Measurements from ENCODE around the gene PPIL1. TPM values are rescaled to one million over a fixed set of nuclear protein-coding genes. Genes with fewer than 3 reads are reported as not detected.

Gene PPIL1
- total RNA-seq, 2 donors from 2014 or later = 12.0 to 12.9 TPM

DNA sequence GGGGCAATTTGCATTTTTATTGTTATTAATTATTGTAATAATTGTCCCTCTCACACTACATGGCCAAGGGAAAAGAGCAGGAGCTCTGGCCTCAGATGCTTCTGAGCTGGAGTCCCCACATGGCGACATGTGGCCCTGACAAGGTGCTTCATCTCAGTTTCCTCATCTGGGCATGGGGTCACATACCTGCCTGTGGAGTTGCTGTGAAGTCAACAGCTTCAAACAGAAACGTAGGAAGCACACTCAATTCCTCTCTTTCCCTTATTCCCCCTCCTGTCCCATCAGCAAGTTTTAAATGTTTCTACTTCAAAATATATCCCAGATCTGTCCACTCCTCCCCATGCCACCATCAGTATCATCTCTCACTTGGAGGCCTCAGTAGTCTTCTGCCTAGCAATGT, 44.0 kb downstream of the PPIL1 start:
- Histone ChIP-seq H3K9me3 (no peaks in the 10 kb centered on the region), H3K27ac (no peak overlapping the region), H3K4me1 (ENCODE audit: control insufficient read depth in 1 of 2, low read depth in 2 of 2) (peaks cover 11 to 24% of the 10 kb centered on the region in 2 donors), H3K4me3 (no peak overlapping the region), H3K36me3 (no peaks in the 10 kb centered on the region), H3K27me3 (replicated peaks; ENCODE audit: insufficient read depth) (no peaks in the 10 kb centered on the region)
- ATAC-seq (ENCODE audit: insufficient number of reproducible peaks, low FRiP score, low read depth) = no peak
- DNase-seq (ENCODE audit: low spot score) = no peak
- TF ChIP-seq, protein P1, sequence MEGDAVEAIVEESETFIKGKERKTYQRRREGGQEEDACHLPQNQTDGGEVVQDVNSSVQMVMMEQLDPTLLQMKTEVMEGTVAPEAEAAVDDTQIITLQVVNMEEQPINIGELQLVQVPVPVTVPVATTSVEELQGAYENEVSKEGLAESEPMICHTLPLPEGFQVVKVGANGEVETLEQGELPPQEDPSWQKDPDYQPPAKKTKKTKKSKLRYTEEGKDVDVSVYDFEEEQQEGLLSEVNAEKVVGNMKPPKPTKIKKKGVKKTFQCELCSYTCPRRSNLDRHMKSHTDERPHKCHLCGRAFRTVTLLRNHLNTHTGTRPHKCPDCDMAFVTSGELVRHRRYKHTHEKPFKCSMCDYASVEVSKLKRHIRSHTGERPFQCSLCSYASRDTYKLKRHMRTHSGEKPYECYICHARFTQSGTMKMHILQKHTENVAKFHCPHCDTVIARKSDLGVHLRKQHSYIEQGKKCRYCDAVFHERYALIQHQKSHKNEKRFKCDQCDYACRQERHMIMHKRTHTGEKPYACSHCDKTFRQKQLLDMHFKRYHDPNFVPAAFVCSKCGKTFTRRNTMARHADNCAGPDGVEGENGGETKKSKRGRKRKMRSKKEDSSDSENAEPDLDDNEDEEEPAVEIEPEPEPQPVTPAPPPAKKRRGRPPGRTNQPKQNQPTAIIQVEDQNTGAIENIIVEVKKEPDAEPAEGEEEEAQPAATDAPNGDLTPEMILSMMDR (IDR thresholded peaks at IDR 0.05) = no peak

DNA sequence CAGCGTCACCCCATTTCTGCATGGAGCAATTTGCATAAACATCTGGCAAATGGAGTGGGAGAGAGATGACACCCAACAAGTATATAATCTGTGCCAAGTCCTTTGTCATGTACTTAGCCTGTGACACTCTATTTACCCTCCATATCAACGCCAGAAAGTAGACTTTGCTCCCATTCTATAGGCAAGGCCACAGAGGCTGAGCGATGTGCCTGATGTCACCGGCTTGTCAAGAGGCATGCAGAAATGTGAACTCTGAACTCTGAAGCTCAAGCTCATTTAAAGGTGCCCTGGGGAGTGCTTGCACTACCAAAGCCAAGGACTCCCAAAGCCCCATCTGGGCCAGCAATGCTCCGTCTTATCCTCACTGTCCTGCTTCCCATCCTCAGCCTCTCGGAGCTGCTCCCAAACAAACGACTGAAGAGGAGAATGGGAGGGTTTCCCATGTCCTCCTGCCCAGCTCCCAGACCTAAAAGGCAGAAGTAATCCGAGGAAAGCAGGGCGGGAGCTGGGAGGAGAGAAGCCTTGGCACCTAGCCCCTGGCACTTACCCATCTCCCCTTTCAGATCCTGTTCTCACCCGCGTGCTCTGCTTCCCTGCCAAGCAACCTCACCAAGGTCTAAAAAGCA, 44.6 kb downstream of the PPIL1 start:
- H3K27me3 ChIP-seq (replicated peaks; ENCODE audit: insufficient read depth) = no peaks in the 10 kb centered on the region
- H3K9me3 ChIP-seq = no peaks in the 10 kb centered on the region
- TF ChIP-seq, protein P1 (IDR thresholded peaks at IDR 0.05) = no peak
- peak overlapping the region; percentile 38 for H3K4me3 ChIP-seq
- ATAC-seq (ENCODE audit: insufficient number of reproducible peaks, low FRiP score, low read depth) = no peak
- no peaks in the 10 kb centered on the region for H3K36me3 ChIP-seq
- no peak overlapping the region for H3K27ac ChIP-seq
- no peak for DNase-seq (ENCODE audit: low spot score)
- peaks cover 11 to 24% of the 10 kb centered on the region in 2 donors for H3K4me1 ChIP-seq (ENCODE audit: control insufficient read depth in 1 of 2, low read depth in 2 of 2)

DNA sequence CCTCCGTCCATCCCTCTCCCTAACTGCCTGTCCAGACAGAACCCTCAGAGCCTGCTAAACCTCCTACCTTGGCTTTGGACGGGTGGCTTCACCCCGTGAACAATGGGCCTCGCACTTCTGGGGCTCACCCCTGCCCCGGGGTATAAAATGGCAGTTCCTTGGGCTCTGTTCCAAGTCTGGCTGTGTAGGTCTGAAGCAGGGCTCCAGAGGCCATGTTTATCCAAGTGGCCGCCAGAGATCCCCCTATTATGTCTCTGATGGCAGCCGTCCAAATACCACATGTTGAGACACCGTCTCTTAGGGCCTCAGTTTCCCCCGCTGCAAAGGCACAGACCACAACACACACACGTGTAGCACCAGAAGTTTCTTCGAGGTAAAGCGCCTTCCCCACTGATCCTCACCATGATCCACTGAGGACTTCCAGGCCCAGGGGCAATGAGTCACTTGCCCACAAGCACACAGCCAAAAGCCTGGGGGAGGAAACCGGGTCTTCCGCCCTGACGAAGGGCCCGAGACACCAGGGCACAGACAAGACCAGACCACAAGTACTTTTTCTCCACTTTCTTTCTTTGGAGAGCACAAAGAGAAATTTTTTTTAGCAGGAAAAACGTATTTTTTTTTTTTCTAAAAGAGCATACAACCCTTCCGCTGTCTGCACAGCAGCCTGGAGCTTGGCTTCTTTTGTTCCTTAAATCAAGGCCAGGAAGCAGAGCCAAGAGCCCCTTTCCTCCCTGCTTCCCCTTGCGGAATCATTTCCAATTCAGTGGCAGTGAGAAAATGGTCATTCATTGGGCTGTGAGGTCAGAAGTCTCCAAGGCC, 47.1 kb downstream of the PPIL1 start:
- H3K27ac ChIP-seq = peak overlapping the region in 1 of 2 donors; percentile 42

DNA sequence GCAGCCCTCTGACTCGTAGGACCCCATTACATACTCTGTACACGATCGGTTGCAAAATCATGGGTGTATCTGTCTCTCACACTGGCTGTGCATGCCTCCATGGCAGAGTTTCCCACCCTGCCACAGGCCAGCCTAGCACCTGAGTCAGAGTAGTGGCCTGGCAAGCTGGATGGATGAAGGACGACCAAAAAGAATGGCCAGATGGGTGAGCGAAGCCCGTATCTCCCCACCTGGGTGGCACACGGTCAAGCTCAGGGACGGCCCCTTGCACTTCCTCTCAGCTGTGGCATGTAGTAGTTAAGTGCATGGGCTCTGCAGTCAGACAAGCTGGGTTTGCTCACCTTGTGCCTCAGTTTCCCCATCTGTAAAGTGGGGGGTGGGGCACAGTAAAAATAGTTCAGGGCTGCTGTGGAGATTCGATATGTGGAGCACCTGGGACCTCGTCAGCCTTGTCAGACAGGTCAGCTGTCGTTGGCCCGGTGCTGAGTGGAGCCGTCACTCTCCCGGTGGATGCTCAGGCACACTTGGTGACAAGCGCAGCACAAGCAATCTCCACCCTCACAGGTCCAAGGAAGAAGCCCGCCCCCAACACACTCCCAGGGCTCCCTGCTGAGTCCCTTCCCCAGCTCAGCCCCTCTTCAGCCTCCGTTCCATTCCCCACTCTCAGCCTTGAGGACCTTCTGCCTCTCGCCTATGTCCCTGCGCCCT, 47.9 kb downstream of the PPIL1 start:
- no peak for DNase-seq (ENCODE audit: low spot score)
- ATAC-seq (ENCODE audit: insufficient number of reproducible peaks, low FRiP score, low read depth) = no peak
- no peaks in the 10 kb centered on the region for H3K36me3 ChIP-seq
- no peak overlapping the region for H3K4me3 ChIP-seq
- H3K27ac ChIP-seq = no peak overlapping the region
- H3K4me1 ChIP-seq (ENCODE audit: control insufficient read depth in 1 of 2, low read depth in 2 of 2) = peaks cover 11 to 24% of the 10 kb centered on the region in 2 donors
- TF ChIP-seq, protein P1 (IDR thresholded peaks at IDR 0.05) = no peak
- no peaks in the 10 kb centered on the region for H3K27me3 ChIP-seq (replicated peaks; ENCODE audit: insufficient read depth)
- H3K9me3 ChIP-seq = no peaks in the 10 kb centered on the region

More for the DNA sequence above, 47.1 kb downstream of the PPIL1 start:
- H3K36me3 ChIP-seq = no peaks in the 10 kb centered on the region
- ATAC-seq (ENCODE audit: insufficient number of reproducible peaks, low FRiP score, low read depth) (no peak), DNase-seq (ENCODE audit: low spot score) (no peak)
- H3K9me3 ChIP-seq = no peaks in the 10 kb centered on the region
- TF ChIP-seq, protein P1 (IDR thresholded peaks at IDR 0.05) = no peak
- no peak overlapping the region for H3K4me3 ChIP-seq
- peaks cover 11 to 24% of the 10 kb centered on the region in 2 donors for H3K4me1 ChIP-seq (ENCODE audit: control insufficient read depth in 1 of 2, low read depth in 2 of 2)
- H3K27me3 ChIP-seq (replicated peaks; ENCODE audit: insufficient read depth) = no peaks in the 10 kb centered on the region

DNA sequence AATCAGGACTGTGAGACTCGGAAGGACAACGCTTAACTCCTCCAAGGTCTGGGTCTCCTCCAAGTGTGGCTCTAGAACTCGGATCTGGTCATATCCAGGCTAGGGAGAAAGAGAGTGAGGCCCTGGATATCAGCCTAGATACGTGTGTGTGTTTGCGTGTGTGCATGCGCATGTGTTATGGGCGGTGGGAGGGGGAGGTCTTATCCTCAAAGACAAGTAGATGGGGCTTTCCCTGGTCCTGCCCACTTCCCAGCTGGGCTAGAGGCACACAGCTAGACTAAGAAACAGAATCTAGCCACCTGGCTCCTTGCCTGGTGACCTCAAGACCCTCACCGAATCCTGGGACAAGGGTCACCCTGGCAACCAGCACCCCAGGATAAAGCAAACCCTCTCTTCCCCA, 48.6 kb downstream of the PPIL1 start:
- no peak overlapping the region for H3K27ac ChIP-seq

More for the DNA sequence above, 48.6 kb downstream of the PPIL1 start:
- no peak overlapping the region for H3K4me3 ChIP-seq
- no peaks in the 10 kb centered on the region for H3K36me3 ChIP-seq
- TF ChIP-seq, protein P1 (IDR thresholded peaks at IDR 0.05) = no peak
- no peak for ATAC-seq (ENCODE audit: insufficient number of reproducible peaks, low FRiP score, low read depth)
- no peaks in the 10 kb centered on the region for H3K9me3 ChIP-seq
- no peak for DNase-seq (ENCODE audit: low spot score)
- H3K27me3 ChIP-seq (replicated peaks; ENCODE audit: insufficient read depth) = no peaks in the 10 kb centered on the region
- peaks cover 11 to 24% of the 10 kb centered on the region in 2 donors for H3K4me1 ChIP-seq (ENCODE audit: control insufficient read depth in 1 of 2, low read depth in 2 of 2)
